Liver (tissue), 9 donors: Measurements from ENCODE around the gene NLGN1. TPM values are rescaled to one million over a fixed set of nuclear protein-coding genes. Genes with fewer than 3 reads are reported as not detected.

Source experiments
- DNase-seq: peaks from one replicate; pipeline ENCODE4 v3.0.0-alpha.2; 2017; ENCODE audit warnings: low spot score
- H3K27ac ChIP-seq, 2 donors: one replicate each; pipeline ENCODE4 v1.7.0; 2013; ENCODE audit warnings: inconsistent platforms in 2 of 2, low read length in 2 of 2, control low read depth in 1 of 2, low read depth in 1 of 2, mild to moderate bottlenecking in 1 of 2
- H3K27me3 ChIP-seq, 4 donors: one replicate each; pipeline versions ENCODE4 v1.6.1 to v1.7.0; 2013; ENCODE audit warnings: low read length in 3 of 4, inconsistent platforms in 1 of 4, mild to moderate bottlenecking in 1 of 4, moderate library complexity in 1 of 4; ENCODE audit not compliant: control insufficient read depth in 4 of 4, insufficient read depth in 4 of 4
- H3K36me3 ChIP-seq, 4 donors: one replicate each; pipeline versions ENCODE4 v1.6.1 to v1.7.0; 2013; ENCODE audit warnings: low read length in 3 of 4, mild to moderate bottlenecking in 3 of 4, low read depth in 1 of 4, moderate library complexity in 1 of 4; ENCODE audit not compliant: control insufficient read depth in 4 of 4, insufficient read depth in 3 of 4
- H3K4me1 ChIP-seq, 4 donors: one replicate each; pipeline versions ENCODE4 v1.6.1 to v1.7.0; 2013; ENCODE audit warnings: low read length in 3 of 4, mild to moderate bottlenecking in 3 of 4, moderate library complexity in 1 of 4; ENCODE audit not compliant: control insufficient read depth in 4 of 4, insufficient read depth in 4 of 4
- H3K4me3 ChIP-seq, 3 donors: one replicate each; pipeline versions ENCODE4 v1.6.1 to v1.7.0; 2013; ENCODE audit warnings: low read length in 3 of 3, control low read depth in 1 of 3, low read depth in 1 of 3, mild to moderate bottlenecking in 1 of 3
- H3K9ac ChIP-seq, 2 donors: one replicate each; pipeline ENCODE4 v1.7.0; 2013; ENCODE audit warnings: low read length in 2 of 2, mild to moderate bottlenecking in 2 of 2, moderate library complexity in 2 of 2, control low read depth in 1 of 2, low read depth in 1 of 2
- H3K9me3 ChIP-seq, 4 donors: one replicate each; pipeline versions ENCODE4 v1.6.1 to v1.7.0; 2013; ENCODE audit warnings: low read length in 3 of 4; ENCODE audit not compliant: control insufficient read depth in 4 of 4
- EGR1 ChIP-seq, 2 donors: IDR thresholded peaks; 2 replicates each; pipeline ENCODE4 v1.6.1; 2016 to 2018; ENCODE audit warnings: antibody characterized with exemption in 2 of 2, low read depth in 2 of 2
- FOXA1 ChIP-seq: IDR thresholded peaks from 2 replicates; pipeline ENCODE4 v1.6.1; 2016; ENCODE audit warnings: antibody characterized with exemption
- HNF4A ChIP-seq, 2 donors: conservative IDR thresholded peaks; 2 replicates each; pipeline ENCODE4 v1.6.1; 2016; ENCODE audit warnings: antibody characterized with exemption in 2 of 2, mild to moderate bottlenecking in 2 of 2
- HNF4G ChIP-seq: IDR thresholded peaks from 2 replicates; pipeline ENCODE4 v1.6.1; 2016; ENCODE audit warnings: antibody characterized with exemption
- JUND ChIP-seq, 2 donors: IDR thresholded peaks; 2 replicates each; pipeline ENCODE4 v1.6.1; 2016; ENCODE audit warnings: antibody characterized with exemption in 2 of 2
- NR2F2 ChIP-seq: IDR thresholded peaks from 2 replicates; pipeline ENCODE4 v1.6.1; 2016; ENCODE audit warnings: antibody characterized with exemption
- RAD21 ChIP-seq, 2 donors: IDR thresholded peaks; 2 replicates each; pipeline ENCODE4 v1.6.1; 2016; ENCODE audit warnings: antibody characterized with exemption in 2 of 2, mild to moderate bottlenecking in 2 of 2
- RXRA ChIP-seq, 2 donors: IDR thresholded peaks; 2 replicates each; pipeline ENCODE4 v1.6.1; 2017 to 2018; ENCODE audit warnings: antibody characterized with exemption in 2 of 2, mild to moderate bottlenecking in 1 of 2
- SP1 ChIP-seq: IDR thresholded peaks from 2 replicates; pipeline ENCODE4 v1.6.1; 2018; ENCODE audit warnings: antibody characterized with exemption, mild to moderate bottlenecking
- TAF1 ChIP-seq: conservative IDR thresholded peaks from 2 replicates; pipeline ENCODE4 v1.6.1; 2016; ENCODE audit warnings: antibody characterized with exemption, mild to moderate bottlenecking
- YY1 ChIP-seq: IDR thresholded peaks from 2 replicates; pipeline ENCODE4 v1.6.1; 2016; ENCODE audit warnings: antibody characterized with exemption, mild to moderate bottlenecking
- WGBS: extraction: QIAGEN DNeasy Blood & Tissue Kit; methylation state at CpG from one replicate; pipeline ENCODE4 v1.1.7; 2013; 5-methylcytosine and 5-hydroxymethylcytosine counted together
- polyA plus RNA-seq, 2 donors: library from polyadenylated mRNA; stranded (reverse) in 1 of 2; unstranded in 1 of 2; fragments of 200-250 nt in 1 of 2; fragments of >200 nt in 1 of 2; fragmentation: Nextera tagmentation in 1 of 2; extraction: Ambion mirVana in 1 of 2; gene quantifications; one replicate each; pipeline versions ENCODE4 v1.2.1 to v1.2.3, GENCODE V29; 2013 to 2015
- total RNA-seq, 2 donors: library from RNA; depleted of rRNA; stranded (reverse); fragments of >200 nt; gene quantifications; one replicate each; pipeline ENCODE4 v1.2.3, GENCODE V29; 2014
- TF ChIP-seq, protein P1 (sequence below): IDR thresholded peaks from 2 replicates; pipeline ENCODE4 v1.6.1; 2016; ENCODE audit warnings: antibody characterized with exemption
- TF ChIP-seq, protein P2 (sequence below): fragments of 150-350 bp; IDR thresholded peaks from 2 replicates; pipeline ENCODE4 v1.5.1; 2017; ENCODE audit warnings: improper control_type of control experiment, low read depth, low read length; ENCODE audit not compliant: missing input control
- TF ChIP-seq, protein P3 (sequence below): IDR thresholded peaks from 2 replicates; pipeline ENCODE4 v1.6.1; 2016; ENCODE audit warnings: antibody characterized with exemption
- TF ChIP-seq, protein P4 (sequence below): IDR thresholded peaks from 2 replicates; pipeline ENCODE4 v1.6.1; 2016; ENCODE audit warnings: antibody characterized with exemption
- TF ChIP-seq, protein P5 (sequence below): IDR thresholded peaks from 2 replicates; pipeline ENCODE4 v1.6.1; 2016; ENCODE audit warnings: antibody characterized with exemption, mild to moderate bottlenecking
- donor health status: healthy.
- donor health status: healthy.
- donor health status: healthy.
- donor health status: healthy.
- donor health status: healthy.

Gene NLGN1
- total and polyA plus RNA-seq, 4 donors: 0.02 to 0.67 (median 0.37) TPM; not detected in 1

DNA sequence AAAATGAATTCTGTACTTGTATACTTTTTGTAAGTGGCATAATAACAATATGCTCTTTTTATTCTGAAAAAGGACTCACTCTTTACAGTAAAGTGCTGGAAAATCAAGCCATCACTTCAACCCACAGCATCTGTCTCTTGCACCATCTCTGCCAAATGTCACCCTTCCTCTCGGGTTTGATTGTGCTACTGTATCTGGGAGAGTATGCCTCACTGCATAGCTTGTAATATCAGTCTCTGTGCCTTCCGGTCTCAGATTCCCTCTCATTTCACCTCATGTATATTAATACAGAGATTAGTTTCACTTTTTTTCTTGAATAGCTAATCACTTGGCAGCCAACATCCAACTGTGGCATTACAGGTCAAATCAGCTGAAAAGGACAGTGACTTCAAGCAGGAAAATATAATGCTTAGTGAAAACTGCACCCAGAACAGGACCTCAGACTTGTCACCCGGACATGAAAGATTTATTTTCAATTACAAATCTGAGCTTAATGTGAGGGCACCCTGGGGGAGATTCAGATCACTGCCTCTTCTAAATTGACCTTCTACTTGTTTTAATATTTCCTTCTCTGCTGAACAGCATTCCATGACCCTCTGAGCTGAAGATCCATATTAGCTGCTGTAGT lies 855.8 kb downstream of the NLGN1 start:
- Histone ChIP-seq H3K27ac (no peak overlapping the region), H3K4me3 (no peak overlapping the region), H3K9ac (no peak overlapping the region), H3K9me3 (peaks cover 0 to 2% (median 0%) of the 10 kb centered on the region in 4 donors), H3K4me1 (no peaks in the 10 kb centered on the region), H3K36me3 (no peaks in the 10 kb centered on the region), H3K27me3 (no peaks in the 10 kb centered on the region)
- TF ChIP-seq EGR1 (IDR thresholded peaks at IDR 0.05; ENCODE audit: low read depth in 2 of 2): no peak
- TF ChIP-seq RXRA (IDR thresholded peaks at IDR 0.05): no peak
- TF ChIP-seq, protein P1, sequence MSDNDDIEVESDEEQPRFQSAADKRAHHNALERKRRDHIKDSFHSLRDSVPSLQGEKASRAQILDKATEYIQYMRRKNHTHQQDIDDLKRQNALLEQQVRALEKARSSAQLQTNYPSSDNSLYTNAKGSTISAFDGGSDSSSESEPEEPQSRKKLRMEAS: no peak
- TF ChIP-seq NR2F2: no peak
- no peak for TF ChIP-seq HNF4G
- TF ChIP-seq JUND (IDR thresholded peaks at IDR 0.05): no peak
- no peak for TF ChIP-seq FOXA1
- TF ChIP-seq, protein P2, sequence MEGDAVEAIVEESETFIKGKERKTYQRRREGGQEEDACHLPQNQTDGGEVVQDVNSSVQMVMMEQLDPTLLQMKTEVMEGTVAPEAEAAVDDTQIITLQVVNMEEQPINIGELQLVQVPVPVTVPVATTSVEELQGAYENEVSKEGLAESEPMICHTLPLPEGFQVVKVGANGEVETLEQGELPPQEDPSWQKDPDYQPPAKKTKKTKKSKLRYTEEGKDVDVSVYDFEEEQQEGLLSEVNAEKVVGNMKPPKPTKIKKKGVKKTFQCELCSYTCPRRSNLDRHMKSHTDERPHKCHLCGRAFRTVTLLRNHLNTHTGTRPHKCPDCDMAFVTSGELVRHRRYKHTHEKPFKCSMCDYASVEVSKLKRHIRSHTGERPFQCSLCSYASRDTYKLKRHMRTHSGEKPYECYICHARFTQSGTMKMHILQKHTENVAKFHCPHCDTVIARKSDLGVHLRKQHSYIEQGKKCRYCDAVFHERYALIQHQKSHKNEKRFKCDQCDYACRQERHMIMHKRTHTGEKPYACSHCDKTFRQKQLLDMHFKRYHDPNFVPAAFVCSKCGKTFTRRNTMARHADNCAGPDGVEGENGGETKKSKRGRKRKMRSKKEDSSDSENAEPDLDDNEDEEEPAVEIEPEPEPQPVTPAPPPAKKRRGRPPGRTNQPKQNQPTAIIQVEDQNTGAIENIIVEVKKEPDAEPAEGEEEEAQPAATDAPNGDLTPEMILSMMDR: no peak
- TF ChIP-seq, protein P3, sequence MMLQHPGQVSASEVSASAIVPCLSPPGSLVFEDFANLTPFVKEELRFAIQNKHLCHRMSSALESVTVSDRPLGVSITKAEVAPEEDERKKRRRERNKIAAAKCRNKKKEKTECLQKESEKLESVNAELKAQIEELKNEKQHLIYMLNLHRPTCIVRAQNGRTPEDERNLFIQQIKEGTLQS: no peak
- TF ChIP-seq, protein P4, sequence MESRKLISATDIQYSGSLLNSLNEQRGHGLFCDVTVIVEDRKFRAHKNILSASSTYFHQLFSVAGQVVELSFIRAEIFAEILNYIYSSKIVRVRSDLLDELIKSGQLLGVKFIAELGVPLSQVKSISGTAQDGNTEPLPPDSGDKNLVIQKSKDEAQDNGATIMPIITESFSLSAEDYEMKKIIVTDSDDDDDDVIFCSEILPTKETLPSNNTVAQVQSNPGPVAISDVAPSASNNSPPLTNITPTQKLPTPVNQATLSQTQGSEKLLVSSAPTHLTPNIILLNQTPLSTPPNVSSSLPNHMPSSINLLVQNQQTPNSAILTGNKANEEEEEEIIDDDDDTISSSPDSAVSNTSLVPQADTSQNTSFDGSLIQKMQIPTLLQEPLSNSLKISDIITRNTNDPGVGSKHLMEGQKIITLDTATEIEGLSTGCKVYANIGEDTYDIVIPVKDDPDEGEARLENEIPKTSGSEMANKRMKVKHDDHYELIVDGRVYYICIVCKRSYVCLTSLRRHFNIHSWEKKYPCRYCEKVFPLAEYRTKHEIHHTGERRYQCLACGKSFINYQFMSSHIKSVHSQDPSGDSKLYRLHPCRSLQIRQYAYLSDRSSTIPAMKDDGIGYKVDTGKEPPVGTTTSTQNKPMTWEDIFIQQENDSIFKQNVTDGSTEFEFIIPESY: no peak
- no peak for TF ChIP-seq SP1
- TF ChIP-seq, protein P5, sequence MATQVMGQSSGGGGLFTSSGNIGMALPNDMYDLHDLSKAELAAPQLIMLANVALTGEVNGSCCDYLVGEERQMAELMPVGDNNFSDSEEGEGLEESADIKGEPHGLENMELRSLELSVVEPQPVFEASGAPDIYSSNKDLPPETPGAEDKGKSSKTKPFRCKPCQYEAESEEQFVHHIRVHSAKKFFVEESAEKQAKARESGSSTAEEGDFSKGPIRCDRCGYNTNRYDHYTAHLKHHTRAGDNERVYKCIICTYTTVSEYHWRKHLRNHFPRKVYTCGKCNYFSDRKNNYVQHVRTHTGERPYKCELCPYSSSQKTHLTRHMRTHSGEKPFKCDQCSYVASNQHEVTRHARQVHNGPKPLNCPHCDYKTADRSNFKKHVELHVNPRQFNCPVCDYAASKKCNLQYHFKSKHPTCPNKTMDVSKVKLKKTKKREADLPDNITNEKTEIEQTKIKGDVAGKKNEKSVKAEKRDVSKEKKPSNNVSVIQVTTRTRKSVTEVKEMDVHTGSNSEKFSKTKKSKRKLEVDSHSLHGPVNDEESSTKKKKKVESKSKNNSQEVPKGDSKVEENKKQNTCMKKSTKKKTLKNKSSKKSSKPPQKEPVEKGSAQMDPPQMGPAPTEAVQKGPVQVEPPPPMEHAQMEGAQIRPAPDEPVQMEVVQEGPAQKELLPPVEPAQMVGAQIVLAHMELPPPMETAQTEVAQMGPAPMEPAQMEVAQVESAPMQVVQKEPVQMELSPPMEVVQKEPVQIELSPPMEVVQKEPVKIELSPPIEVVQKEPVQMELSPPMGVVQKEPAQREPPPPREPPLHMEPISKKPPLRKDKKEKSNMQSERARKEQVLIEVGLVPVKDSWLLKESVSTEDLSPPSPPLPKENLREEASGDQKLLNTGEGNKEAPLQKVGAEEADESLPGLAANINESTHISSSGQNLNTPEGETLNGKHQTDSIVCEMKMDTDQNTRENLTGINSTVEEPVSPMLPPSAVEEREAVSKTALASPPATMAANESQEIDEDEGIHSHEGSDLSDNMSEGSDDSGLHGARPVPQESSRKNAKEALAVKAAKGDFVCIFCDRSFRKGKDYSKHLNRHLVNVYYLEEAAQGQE: no peak
- no peak for DNase-seq
- WGBS: 67% methylated on average over 3 of the region's 3 CpGs

DNA sequence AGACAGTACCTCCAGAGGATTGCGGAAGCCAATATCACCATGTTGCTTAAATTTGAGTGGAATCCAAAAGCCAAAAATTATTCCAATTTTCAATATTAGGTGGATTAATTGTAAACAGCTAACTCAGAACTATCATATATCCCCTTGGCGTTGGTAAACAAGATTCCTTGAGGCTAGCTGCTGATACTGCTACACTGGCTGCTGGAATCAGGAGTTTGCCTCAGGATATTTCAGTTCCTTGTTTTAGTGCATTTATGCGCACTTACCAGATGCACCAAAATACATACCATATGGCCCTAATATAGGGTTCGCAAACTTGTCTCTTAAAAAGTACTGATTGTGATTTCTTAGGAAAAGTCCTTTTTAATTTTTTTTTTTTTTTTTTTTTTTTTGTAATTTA lies 856.4 kb downstream of the NLGN1 start:
- 89% methylated on average over 4 of the region's 4 CpGs for WGBS
- TF ChIP-seq YY1 (no peak), HNF4A (conservative IDR thresholded peaks at IDR 0.05) (no peak), TAF1 (no peak), HNF4G (no peak), RXRA (IDR thresholded peaks at IDR 0.05) (no peak), NR2F2 (no peak), RAD21 (IDR thresholded peaks at IDR 0.05) (no peak)
- TF ChIP-seq, protein P3: no peak
- TF ChIP-seq, protein P5: no peak
- TF ChIP-seq, protein P1: no peak
- no peak overlapping the region for H3K9ac ChIP-seq

More for the DNA sequence above, 856.4 kb downstream of the NLGN1 start:
- Histone ChIP-seq H3K27ac (no peak overlapping the region), H3K36me3 (no peaks in the 10 kb centered on the region), H3K4me1 (no peaks in the 10 kb centered on the region), H3K27me3 (no peaks in the 10 kb centered on the region), H3K4me3 (no peak overlapping the region), H3K9me3 (peaks cover 0 to 2% (median 0%) of the 10 kb centered on the region in 4 donors)
- no peak for DNase-seq
